ENCODE measurements around the gene PAX3. TPM values are rescaled to one million over a fixed set of nuclear protein-coding genes. Genes with fewer than 3 reads are reported as not detected.
"Not testable (repeated sequence)": the region's sequence is repeated elsewhere in the genome, so short reads cannot be mapped to it uniquely, and the experiment has no call there.

Gene PAX3
- total RNA-seq, 1 donor from 2014 or later, result 0.30 TPM

GRCh38 chr2:222167762-222168161, 131.0 kb downstream of the PAX3 start:
- no peak overlapping the region for H3K27ac ChIP-seq (replicated peaks)
- intact Hi-C loops (cut with micrococcal nuclease), result no loop called here
- no peaks in the 10 kb centered on the region for H3K27me3 ChIP-seq (ENCODE audit: low read depth)
- H3K4me3 ChIP-seq, result no peak overlapping the region
- no peak for DNase-seq
- no peaks in the 10 kb centered on the region for H3K9me3 ChIP-seq (replicated peaks)
- TF ChIP-seq CTCF (IDR thresholded peaks at IDR 0.05; ENCODE audit: borderline replicate concordance), result no peak
- H3K4me1 ChIP-seq, result no peaks in the 10 kb centered on the region
- no peaks in the 10 kb centered on the region for H3K36me3 ChIP-seq

GRCh38 chr2:222160944-222161343, 137.9 kb downstream of the PAX3 start:
- intact Hi-C loops (cut with micrococcal nuclease), result no loop called here
- no peaks in the 10 kb centered on the region for H3K9me3 ChIP-seq (replicated peaks)
- H3K4me1 ChIP-seq, result peaks cover 7% of the 10 kb centered on the region
- H3K36me3 ChIP-seq, result no peaks in the 10 kb centered on the region
- H3K27me3 ChIP-seq (ENCODE audit: low read depth), result no peaks in the 10 kb centered on the region
- no peak for TF ChIP-seq CTCF (IDR thresholded peaks at IDR 0.05; ENCODE audit: borderline replicate concordance)
- DNase-seq, result no peak
- no peak overlapping the region for H3K4me3 ChIP-seq
- H3K27ac ChIP-seq (replicated peaks), result no peak overlapping the region

- H3K36me3 ChIP-seq, result no peaks in the 10 kb centered on the region
- no peak for DNase-seq
- peaks cover 7% of the 10 kb centered on the region for H3K4me1 ChIP-seq
- H3K27me3 ChIP-seq (ENCODE audit: low read depth), result no peaks in the 10 kb centered on the region
- H3K9me3 ChIP-seq (replicated peaks), result no peaks in the 10 kb centered on the region
- H3K27ac ChIP-seq (replicated peaks), result no peak overlapping the region
- TF ChIP-seq CTCF (IDR thresholded peaks at IDR 0.05; ENCODE audit: borderline replicate concordance), result no peak
- intact Hi-C loops (cut with micrococcal nuclease), result no loop called here
- H3K4me3 ChIP-seq, result no peak overlapping the region
Observed at GRCh38 chr2:222160125-222160524, 138.7 kb downstream of the PAX3 start.

- intact Hi-C loops (cut with micrococcal nuclease), result no loop called here
- no peak for TF ChIP-seq CTCF (IDR thresholded peaks at IDR 0.05; ENCODE audit: borderline replicate concordance)
Observed at GRCh38 chr2:222159221-222159620, 139.6 kb downstream of the PAX3 start.

GRCh38 chr2:222155003-222155664, 143.7 kb downstream of the PAX3 start:
- DNase-seq; H3K27me3 ChIP-seq (ENCODE audit: low read depth); intact Hi-C loops (cut with micrococcal nuclease); H3K4me3 ChIP-seq; H3K36me3 ChIP-seq; H3K9me3 ChIP-seq (replicated peaks); H3K27ac ChIP-seq (replicated peaks); H3K4me1 ChIP-seq: not testable (repeated sequence)

More at GRCh38 chr2:222159221-222159620, 139.6 kb downstream of the PAX3 start:
- Histone ChIP-seq H3K4me1 (peaks cover 7% of the 10 kb centered on the region), H3K27me3 (ENCODE audit: low read depth) (no peaks in the 10 kb centered on the region), H3K9me3 (replicated peaks) (no peaks in the 10 kb centered on the region), H3K36me3 (no peaks in the 10 kb centered on the region), H3K4me3 (no peak overlapping the region), H3K27ac (replicated peaks) (no peak overlapping the region)
- DNase-seq, result no peak

Other genes starting within 250 kb of the PAX3 start
- 2.3 TPM for gene SGPP2, start 125.5 kb upstream of the PAX3 start, total RNA-seq